ENCODE results near the gene PLK5.
"Not testable (repeated sequence)": the region's sequence is repeated elsewhere in the genome, so short reads cannot be mapped to it uniquely, and the experiment has no call there.

Gene PLK5

GRCh38 chr19:1509602-1510441 is 14.1 kb upstream of the PLK5 start:
- DNase-seq, result no peak

GRCh38 chr19:1510442-1510806 is 13.5 kb upstream of the PLK5 start:
- DNase-seq, result no peak

GRCh38 chr19:1510807-1511206 is 13.1 kb upstream of the PLK5 start:
- DNase-seq, result no peak

GRCh38 chr19:1511318-1512317 is 12.3 kb upstream of the PLK5 start:
- DNase-seq, result no peak

- DNase-seq, result no peak
Observed at GRCh38 chr19:1512671-1513498, 11.0 kb upstream of the PLK5 start, which contains the start of gene ADAMTSL5. ADAMTSL5 (minus strand) TSS chr19:1513019; CDS start chr19:1510943, 2,076 bp downstream.

GRCh38 chr19:1513499-1514294 is 10.2 kb upstream of the PLK5 start:
- DNase-seq, result no peak

- DNase-seq, result no peak
Observed at GRCh38 chr19:1514295-1514661, 9.6 kb upstream of the PLK5 start.

GRCh38 chr19:1514986-1515721 is 8.7 kb upstream of the PLK5 start:
- no peak for DNase-seq

- no peak for DNase-seq
Observed at GRCh38 chr19:1516395-1516753, 7.5 kb upstream of the PLK5 start.

GRCh38 chr19:1518471-1518870 is 5.4 kb upstream of the PLK5 start:
- DNase-seq, result no peak

GRCh38 chr19:1519802-1520201 is 4.1 kb upstream of the PLK5 start:
- DNase-seq, result not testable (repeated sequence)

- no peak for DNase-seq
Observed at GRCh38 chr19:1520203-1520780, 3.6 kb upstream of the PLK5 start.

GRCh38 chr19:1521636-1522035 is 2.2 kb upstream of the PLK5 start:
- no peak for DNase-seq

- DNase-seq, result no peak
Observed at GRCh38 chr19:1522061-1522460, 1.8 kb upstream of the PLK5 start.

- DNase-seq, result no peak
Observed at GRCh38 chr19:1522838-1523237, 1.0 kb upstream of the PLK5 start.

GRCh38 chr19:1524287-1524971 is 552 bp downstream of the PLK5 start:
- DNase-seq, result no peak

GRCh38 chr19:1524972-1525325 is 1.1 kb downstream of the PLK5 start:
- DNase-seq, result no peak

GRCh38 chr19:1525343-1525742 is 1.5 kb downstream of the PLK5 start:
- DNase-seq, result no peak

GRCh38 chr19:1526066-1526778 is 2.3 kb downstream of the PLK5 start:
- DNase-seq, result no peak
